GM19035 (cell line): ENCODE data around the gene SKI.

Experiments
- ATAC-seq: cut with Tn5 transposase; IDR thresholded peaks from one replicate; pipeline ENCODE4 v1.9.1; 2021; ENCODE audit not compliant: unreplicated experiment

Gene SKI

DNA sequence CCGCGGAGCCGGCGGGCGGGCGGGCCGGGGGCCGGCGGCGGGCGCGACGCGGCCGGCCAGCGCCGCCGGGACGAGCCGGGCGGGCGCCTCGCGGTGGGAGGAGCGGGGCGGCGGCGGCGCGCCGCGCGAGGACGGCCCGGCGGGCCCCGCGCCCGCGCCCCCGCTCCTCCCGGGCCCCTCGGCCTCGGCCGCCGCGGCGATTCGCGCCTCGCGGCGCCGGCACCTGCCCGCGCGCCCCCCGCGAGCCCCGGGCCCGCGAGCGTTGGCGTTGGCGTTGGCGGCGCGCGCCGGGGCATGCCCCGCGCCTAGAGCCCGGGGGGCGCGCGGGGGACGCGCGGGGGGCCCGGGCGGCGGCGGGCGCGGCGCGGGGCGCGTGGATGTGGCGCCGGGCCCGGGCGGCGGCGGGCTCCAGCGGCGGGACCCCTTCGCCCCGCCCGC is at the start of gene SKI:
SKI (plus strand) TSS at position 163 of the 438 bp plus-strand sequence. CDS start 448 bp downstream, outside the sequence.
- no peak for ATAC-seq

DNA sequence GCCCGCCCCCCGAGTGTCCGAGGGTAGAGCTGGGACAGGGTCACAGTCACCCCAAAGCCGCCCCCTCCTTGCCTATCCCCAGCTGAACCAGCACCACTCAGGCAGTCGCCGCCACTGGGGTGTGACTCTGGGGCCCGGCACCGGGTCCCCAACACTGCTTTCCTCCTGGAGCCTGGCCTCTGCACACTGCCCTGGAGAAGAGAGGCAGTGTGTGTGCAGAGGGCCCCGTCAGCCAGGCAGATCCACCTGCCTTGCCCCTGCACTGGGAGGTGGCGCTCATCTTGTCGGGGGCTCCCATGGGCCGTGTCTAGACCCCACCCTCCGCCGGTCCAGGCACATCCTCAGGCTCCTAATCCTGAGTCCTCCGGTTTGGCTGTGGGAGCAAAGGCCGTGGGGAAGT is 49.2 kb upstream of the SKI start:
- no peak for ATAC-seq

DNA sequence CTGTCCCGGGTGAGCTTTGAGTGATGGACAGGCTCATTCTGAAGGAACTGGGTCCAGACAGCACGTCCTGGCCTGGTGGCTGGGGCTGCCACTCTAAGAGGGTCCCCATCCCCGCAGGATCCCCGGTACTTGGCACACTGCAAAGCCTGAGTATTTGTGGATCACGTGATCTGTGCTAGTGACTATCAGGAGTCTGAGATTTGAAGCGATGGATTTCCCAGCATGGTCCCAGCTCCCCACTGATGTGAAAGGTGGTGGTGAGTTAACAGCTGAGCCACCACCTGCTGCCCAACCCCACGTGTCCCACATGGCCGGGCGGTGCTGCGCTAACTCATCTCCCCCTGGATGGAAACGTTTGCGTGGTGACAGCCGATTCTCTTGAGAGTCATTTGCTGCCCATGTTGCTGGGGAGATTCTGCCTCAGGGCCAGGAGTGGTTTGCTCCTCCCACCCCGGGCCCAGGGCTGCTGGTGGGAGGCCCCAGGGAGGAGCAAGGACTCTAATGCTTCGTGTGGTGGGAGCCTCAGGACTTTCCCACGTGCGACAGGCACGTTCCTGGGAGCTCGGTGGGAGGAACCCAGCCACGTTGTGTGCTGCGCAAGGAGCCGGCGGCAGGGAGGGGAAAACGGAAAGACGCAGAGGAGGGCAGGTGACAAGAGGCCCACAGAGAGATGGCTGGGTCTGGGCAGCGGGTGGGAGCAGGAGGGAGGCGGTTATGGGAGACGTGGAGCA is 48.7 kb upstream of the SKI start:
- ATAC-seq, result no peak

DNA sequence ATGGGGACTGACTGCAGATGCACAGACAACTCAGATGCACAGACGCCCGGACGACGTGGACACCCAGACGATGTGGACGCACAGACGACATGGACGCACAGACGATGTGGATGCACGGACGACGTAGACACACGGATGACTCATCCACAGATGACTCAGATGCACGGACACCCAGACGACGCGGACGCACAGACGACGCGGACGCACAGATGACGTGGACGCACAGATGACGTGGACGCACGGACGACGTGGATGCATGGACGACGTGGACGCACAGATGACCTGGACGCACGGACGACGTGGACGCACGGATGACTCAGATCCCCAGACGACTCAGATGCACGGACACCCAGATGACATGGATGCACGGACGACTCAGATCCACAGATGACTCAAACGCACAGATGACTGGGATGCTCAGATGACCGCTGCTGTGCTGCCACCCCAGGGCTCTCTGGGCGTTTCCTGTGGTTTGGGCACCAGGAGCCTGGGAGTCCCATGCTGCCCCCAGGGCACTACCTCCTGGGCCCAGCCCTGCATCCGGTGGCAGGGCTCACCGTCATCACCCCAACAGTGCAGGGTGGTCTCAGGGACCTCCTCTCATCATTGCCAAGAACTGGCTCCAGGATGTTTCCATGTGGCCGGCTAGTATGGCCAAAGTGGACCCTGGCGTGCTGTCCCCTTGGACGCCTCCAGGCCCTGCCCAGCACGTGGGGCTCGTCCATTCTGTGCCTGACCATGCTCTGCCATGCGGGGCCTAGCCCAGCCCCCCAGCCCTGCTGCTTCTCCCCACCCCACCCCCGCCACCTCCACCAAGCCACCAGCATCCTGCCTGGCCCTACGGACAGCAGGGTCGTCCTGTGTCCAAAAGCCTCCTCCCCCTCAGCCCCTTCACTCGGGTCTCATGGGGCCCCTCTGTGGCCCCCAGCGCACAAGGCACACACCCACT is 47.5 kb upstream of the SKI start:
- ATAC-seq, result no peak

DNA sequence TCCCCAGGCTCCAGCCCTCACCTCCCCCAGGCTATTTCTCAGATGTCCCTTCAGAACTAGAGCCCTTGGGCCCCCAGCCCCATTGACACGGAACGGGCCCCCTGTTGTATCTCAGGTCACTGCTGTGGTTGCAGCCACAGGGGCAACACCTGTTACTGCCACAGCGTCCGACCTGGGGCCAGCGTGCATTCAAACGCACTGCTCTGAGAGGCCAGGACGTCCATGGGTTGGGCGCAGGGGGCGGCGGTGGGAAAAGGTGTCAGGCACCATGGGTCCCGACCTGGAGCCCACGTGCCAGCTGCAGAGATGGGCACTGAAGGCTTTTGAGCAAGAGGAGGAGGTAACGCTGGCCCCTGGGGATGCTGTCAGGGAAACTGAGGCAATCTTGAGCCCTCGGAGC is 46.8 kb upstream of the SKI start:
- no peak for ATAC-seq

DNA sequence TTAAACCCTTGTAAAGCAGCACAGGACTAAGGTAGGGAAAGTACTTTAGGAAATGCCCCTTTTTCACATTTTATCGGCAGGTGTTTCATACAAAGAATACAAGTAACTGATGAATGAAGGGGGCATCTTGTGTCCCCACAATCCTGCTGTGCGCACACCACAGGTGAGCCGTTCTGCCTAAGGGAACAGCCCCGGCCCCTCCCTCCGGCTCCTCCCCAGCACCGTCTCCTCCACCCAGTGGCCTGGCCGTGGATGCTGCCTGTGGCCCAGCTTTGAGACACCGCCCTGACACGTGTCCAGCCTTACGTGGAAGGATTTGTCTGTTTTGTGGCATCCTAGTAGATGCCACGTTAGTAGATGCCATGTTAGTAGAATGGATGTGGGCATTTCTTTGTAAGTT is 46.4 kb upstream of the SKI start:
- ATAC-seq, result no peak

DNA sequence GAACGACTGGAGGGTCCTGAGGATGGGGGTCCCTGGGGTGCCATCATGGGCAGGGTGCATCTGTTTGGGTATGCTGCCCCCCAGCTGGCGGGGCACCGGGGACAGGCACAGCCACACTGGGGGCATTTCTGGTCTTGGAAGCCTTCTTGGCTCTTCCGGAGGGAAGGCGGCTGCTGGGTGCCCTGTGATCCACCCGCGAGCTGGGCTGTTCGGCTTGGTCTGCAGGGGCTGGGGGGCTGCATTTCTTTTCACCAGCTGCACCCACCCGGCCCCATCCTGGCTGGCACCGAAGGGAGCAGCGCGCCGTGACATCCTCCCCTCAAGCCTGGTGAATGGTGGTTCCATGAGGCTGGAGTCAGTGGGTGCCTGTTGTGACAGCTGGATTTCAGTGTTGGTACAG is 45.7 kb upstream of the SKI start:
- no peak for ATAC-seq

DNA sequence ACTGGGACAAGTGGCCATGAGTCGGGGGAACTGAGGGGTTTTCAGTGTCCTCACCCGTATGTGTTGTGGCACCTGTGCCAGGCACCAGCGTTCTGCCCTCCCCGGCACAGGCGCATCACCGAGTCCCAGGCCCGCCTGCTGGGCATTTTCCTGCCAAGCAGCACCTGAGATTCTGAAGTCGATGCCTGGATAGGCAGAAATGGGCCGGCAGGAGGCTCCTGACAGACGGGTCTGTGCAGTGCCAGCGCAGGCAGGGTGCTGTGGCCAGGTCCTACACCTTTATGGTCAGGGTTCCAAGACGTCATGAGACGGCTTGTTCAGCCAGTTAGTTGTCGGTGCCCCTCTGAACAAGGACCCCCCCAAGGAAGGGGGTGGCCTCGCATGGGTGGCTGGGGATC is 44.2 kb upstream of the SKI start:
- no peak for ATAC-seq

DNA sequence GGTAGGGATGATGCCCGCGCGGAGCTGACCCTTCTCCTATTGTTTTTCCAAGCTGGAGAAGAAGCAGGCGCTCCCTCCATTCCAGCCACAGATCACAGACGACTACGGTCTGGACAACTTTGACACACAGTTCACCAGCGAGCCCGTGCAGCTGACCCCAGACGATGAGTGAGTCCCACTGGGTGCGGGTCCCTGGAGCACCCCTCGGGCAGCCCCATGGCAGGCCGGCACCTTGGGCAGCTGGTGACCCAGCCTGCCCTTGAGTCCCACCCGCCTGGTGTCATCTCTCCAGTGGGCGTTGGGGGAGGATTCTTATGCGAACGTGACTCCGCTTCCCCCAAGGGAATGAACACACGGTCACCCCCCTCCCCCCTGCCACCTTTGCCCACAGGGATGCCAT is 43.6 kb upstream of the SKI start:
- ATAC-seq, result no peak

DNA sequence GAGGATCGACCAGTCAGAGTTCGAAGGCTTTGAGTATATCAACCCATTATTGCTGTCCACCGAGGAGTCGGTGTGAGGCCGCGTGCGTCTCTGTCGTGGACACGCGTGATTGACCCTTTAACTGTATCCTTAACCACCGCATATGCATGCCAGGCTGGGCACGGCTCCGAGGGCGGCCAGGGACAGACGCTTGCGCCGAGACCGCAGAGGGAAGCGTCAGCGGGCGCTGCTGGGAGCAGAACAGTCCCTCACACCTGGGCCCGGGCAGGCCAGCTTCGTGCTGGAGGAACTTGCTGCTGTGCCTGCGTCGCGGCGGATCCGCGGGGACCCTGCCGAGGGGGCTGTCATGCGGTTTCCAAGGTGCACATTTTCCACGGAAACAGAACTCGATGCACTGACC is 43.2 kb upstream of the SKI start:
- ATAC-seq, result no peak

DNA sequence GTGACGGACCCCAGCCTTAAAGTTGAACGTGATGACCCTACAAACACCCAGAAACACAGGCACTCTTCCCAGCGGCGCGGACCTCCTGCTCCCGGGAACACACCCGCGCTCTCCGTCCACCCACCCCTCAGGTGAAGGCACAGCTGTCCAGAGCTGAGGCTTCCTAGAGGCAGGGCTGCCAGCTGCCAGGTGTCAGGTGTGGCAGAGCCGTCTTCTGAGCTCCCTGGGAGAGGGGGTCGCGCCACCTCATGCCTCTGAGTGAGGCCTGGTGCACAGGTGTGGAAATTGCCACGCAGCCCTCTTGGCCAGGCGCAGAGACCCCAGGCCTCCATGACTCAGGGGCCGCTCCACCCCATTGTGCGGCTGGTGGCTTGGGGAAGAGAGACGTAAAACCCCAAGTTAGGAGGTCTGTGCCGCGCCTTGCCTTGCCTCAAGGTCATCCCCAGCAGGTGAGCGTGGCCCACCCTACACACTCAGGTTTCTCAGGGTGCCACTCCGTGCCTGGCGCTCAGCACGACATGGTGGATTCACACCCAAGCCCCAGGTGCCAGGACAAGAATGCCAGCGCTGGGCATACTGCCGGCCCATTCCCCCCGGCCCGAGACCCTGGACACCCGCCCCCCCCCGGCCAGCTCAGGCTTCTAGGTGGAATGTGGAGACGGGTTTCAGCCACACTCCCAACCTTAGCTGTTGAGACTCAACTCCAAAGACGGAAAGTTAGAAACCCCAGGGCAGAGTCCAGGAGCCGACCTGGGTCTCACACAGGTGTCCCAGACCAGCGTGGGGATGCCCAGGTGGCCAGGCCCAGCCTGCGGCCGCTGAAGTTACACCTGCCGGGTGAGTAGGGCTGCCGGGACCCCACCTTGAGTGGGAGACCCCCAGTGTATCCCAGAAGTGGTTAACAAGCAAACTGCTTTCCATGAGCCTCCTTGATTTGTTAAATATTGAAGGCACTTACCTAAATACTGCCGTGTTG is 42.0 kb upstream of the SKI start:
- no peak for ATAC-seq

DNA sequence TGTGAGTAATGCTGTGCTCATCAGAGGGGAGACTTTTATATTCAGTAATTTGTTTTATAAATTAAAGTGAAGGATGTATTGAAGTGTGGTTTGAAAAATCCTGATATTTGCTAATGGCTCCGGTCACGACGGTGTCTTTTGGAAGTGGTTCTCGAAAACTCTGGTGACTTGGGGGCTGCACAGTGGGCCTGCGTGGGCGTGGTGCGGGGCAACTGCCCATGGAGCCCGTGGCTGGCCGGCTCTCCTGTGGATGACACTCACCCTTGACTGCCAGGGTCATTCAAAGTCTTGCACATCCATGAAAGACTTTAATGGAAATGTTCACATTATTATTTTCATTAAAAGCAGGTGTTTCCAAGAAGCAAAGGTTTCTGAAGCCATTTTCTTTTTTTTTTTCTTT is 41.2 kb upstream of the SKI start:
- ATAC-seq, result no peak

DNA sequence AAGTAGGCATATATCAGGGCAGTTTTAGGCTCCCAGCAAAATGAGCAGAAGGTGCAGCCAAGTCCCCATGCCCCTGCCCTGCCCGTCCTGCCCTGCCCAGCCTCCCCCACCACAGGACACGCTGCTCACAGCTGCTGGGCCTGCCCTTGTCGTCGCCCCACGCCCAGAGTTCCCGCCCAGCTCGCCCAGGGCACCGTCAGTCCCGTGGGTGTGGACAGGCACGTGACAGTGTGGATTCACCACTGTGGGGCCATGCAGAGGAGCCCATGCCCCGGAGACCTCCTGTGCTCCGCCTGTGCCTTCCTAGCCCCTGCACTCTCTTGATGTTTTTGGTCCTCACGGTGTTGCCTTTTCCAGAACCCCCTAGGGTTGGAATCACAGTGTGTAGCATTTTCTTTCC is 40.5 kb upstream of the SKI start:
- ATAC-seq, result no peak

DNA sequence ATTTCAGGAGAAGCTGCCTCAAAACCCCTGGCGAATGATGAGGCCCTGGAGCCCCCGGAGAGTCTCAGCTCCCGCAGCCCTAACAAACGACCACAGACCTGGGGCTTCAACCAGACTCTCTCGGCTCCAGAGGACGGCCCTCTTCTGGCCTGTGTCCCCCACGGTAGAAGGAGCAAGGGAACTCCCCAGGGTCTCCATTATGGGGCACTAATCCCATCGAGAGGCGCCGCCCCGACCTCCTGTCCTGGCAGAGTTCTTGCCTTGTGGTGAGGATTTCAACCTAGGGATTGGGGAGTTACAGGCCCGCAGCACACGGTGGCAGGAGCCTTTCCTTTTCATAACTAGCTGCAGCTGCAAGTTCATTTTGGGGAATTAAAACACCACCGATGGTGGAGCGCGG is 39.8 kb upstream of the SKI start:
- no peak for ATAC-seq

DNA sequence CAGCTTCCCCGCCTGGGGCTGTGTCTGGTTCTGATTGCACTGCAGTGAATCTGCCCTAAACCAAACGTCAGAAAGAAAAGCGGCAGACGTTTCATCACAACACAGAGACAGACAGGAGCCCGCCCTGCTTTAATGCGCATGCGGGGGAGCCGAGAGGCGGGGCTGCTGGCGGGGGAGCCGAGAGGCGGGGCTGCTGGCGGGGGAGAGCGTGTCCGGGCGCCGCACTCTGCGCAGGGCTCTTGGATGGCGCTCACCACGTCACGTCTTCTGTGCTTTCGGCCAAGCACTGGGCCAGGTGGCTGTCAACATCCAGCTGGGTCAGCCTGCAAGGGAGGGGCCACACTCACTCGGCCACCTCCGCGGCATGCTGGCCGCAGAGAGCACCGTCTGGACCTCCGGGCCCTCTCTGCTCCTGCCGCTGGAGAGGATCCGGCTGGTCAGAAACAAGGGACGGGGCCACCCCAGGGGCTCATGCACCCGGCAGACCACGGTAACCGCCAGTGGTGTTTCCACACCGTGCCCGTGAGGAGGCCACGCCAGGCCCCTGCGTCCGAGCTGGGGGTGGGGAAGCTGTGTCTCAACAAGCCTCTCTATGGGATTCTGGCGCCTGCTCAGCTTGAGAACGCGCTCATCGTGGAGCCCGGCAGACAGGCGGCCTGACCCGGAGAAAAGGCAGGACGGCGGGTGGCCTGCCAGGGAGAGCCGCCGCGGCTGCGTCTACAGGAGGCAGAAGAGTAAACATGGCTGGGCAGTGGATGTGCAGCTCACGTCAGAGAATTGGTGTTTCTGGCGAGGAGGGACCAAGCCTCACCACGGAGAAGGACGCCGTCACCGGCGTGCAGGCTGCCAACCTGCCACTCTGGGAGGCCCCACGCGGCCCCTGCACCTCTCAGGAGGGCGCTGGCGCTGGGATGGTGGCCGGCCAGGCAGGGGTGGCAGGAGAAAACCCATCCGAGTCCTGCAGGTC is 38.4 kb upstream of the SKI start:
- peak; percentile 78 for ATAC-seq

DNA sequence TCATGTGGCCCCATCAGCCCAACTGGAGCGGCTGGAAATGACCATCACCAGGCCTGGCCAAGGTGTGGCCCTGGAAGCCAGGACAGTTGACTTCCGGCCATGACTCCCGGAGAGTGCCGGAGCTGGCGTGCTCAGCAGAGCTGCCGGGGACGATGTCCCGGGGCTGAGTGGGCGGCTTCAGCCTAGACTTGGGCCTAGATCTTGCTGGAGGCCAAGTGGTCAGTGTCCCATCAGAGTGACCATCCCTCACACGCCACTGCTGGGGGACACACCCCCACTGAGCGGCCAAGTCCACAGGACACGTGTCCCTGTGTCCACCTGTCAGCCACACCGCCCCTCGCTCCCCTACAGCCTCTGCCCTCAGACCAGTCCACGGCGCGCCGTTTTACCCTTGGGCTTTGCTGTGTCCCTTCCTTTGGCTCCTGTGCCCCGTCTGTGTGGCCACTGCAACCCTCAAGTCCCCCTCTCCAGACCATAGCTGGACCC is 37.6 kb upstream of the SKI start:
- no peak for ATAC-seq

DNA sequence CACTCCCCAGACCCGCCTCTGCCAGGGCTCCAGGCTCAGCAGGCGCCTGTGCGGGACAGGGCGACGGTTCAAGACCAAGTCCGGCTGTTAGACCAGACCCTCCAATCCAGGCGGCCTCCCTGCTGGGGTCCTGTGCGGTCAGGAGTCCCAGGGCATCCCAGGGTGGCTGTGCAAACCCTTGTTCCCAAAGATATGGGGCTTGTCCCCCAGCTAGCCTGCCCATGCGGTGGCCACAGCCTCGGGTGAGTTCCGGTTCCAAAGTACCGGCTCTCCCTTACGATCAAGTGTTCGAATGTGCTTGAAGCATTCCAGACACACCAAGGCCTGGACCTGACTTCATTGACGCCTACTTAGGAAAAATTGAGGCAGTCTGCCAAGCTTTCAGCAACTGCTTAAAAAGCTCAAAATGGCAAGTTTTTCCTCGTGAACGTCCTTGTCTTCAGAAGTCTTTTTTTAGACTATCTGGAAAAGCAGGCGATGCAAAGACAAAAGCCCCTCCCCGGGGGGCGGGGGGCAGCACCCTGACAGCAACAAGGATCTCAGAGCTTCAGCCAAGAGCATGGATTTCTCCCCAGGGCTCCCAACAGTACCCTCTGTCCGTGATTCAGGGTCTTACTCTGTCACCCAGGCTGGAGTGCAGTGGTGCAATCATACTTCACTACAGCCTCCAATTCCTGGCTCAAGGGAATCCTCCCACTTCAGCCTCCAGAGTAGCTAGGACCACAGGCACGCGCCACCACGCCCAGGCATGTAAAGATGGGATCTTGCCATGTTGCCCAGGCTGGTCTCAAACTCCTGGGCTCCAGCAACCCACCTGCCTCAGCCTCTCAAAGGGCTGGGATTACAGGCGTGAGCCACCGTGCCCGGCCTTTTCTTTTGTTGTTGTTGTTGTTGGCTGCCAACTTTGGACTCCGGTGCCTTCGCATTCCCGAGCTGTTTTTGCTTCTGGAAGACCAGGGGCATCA is 35.8 kb upstream of the SKI start:
- no peak for ATAC-seq

DNA sequence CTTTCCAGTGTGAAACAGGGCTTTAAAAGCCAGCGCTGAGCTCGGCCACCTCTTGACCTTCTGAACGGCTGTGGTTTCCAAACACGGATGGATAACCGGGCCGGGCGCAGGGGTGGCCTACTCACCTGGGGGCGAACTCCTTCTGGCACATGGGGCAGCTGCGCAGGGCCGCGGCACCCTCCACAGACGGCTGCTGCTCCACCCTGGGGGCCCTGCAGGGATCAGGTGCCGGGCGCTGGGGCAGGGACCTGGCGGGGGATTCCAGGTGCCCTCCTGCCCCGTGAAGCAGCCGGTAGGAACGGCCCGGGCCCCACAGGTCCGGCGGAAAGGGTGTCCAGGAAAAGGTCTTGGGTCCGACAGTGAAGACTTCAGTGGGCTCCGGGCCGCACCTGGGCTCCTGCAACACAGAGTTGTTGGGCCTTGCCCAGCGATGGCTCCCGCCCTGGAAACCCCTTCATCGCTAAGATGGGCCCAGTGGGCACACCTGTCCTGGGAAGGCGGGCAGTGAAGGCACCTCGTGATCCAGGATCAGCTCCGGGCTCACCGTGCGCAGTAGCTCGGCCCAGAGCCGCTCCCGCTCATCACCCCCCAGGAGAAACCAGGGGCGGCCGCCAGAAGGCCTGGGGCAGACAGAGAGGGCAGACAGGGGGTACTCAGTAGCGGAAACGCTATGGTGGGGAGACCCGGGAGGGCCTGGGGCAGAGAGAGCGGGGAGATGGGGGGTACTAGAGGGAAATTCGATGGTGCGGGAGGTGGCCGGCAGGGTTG is 34.4 kb upstream of the SKI start:
- no peak for ATAC-seq
